ENCODE results near the gene PDIA2.

DNA sequence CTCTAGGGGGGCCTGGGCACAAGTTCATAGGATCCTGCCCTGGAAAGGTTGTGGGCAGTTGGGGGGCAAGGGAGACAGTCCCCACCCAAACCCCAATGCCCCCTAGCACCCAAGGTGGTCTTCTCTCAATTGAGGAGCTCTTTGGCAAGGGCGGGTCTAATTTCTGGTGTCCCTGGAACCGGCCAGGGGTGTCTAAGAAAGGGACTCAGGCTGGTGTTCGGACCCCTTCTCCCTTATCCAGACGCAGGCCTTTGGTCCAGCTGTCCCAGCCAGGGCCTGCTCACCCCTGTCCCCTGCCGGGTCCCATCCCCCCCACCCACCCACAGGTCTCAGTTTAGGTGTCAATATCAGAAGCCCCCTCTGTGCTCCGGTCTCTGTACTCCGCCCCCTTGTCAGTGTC lies 3.4 kb upstream of the PDIA2 start:
- TF ChIP-seq, protein P1, sequence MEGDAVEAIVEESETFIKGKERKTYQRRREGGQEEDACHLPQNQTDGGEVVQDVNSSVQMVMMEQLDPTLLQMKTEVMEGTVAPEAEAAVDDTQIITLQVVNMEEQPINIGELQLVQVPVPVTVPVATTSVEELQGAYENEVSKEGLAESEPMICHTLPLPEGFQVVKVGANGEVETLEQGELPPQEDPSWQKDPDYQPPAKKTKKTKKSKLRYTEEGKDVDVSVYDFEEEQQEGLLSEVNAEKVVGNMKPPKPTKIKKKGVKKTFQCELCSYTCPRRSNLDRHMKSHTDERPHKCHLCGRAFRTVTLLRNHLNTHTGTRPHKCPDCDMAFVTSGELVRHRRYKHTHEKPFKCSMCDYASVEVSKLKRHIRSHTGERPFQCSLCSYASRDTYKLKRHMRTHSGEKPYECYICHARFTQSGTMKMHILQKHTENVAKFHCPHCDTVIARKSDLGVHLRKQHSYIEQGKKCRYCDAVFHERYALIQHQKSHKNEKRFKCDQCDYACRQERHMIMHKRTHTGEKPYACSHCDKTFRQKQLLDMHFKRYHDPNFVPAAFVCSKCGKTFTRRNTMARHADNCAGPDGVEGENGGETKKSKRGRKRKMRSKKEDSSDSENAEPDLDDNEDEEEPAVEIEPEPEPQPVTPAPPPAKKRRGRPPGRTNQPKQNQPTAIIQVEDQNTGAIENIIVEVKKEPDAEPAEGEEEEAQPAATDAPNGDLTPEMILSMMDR (IDR thresholded peaks at IDR 0.05), result no peak
- TF ChIP-seq POLR2A (IDR thresholded peaks at IDR 0.05), result no peak

All from uterus (tissue), 2 donors.